GM12892 (cell line): Measurements from ENCODE around the gene CNIH3.

ENCODE experiments used
- POLR2A ChIP-seq: IDR thresholded peaks from 2 replicates; pipeline ENCODE4 v1.6.1; 2011; ENCODE audit warnings: low read depth, low read length, control low read depth
- POLR2AphosphoS5 ChIP-seq: IDR thresholded peaks from 2 replicates; pipeline ENCODE4 v1.6.1; 2011; ENCODE audit warnings: low read depth, low read length, control low read depth
- TAF1 ChIP-seq: IDR thresholded peaks from 2 replicates; pipeline ENCODE4 v1.6.1; 2011; ENCODE audit warnings: low read depth, mild to moderate bottlenecking, control low read depth, low read length, borderline replicate concordance

DNA sequence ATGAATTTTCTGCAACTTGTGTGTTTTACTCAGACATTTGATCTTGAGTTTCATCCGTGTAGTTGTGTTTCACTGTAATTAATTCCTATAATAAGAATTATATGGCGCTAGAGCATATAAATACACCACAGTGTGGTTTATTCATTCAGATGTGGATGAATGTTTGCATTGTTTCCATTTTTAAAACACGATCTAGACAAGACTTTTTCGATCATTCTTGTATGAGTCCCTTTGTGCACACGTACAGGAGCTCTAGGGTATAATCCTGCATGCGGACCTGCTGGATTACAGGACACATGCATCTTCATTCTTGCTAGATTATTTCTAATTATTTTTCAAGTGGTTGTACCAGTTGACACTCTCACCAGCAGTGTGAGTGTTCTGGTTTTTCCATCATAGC lies 46.8 kb upstream of the CNIH3 start:
- TF ChIP-seq POLR2A (no peak), TAF1 (no peak), POLR2AphosphoS5 (no peak)
